Activated T-cell treated with anti-CD3 and anti-CD28 coated beads, Interleukin-2, amount 50 U/mL, for 24 hours (primary cell): ENCODE results near the gene CLIC2.
A peak's percentile ranks its signal among the peaks of the same experiment; 100 is the strongest.
"Not testable (repeated sequence)": the region's sequence is repeated elsewhere in the genome, so short reads cannot be mapped to it uniquely, and the experiment has no call there.

ENCODE experiments used
- DNase-seq: peaks from one replicate; pipeline ENCODE4 v3.0.0-alpha.2; 2020
- H3K27ac Mint-ChIP-seq: 2 replicates; pipeline ENCODE4 v1.8.0; 2020; ENCODE audit warnings: mild to moderate bottlenecking, mixed read lengths
- H3K27me3 Mint-ChIP-seq: 2 replicates; pipeline ENCODE4 v1.8.0; 2020; ENCODE audit warnings: mixed read lengths
- H3K36me3 Mint-ChIP-seq: 2 replicates; pipeline ENCODE4 v1.8.0; 2020; ENCODE audit warnings: low read depth, mixed read lengths
- H3K4me1 Mint-ChIP-seq: 2 replicates; pipeline ENCODE4 v1.8.0; 2020; ENCODE audit warnings: low read depth, mixed read lengths
- H3K4me3 Mint-ChIP-seq: 2 replicates; pipeline ENCODE4 v1.8.0; 2020; ENCODE audit warnings: mild to moderate bottlenecking, moderate library complexity, mixed read lengths
- H3K9me3 Mint-ChIP-seq: 2 replicates; pipeline ENCODE4 v1.8.0; 2020; ENCODE audit warnings: mixed read lengths

CLIC2 gene

DNA sequence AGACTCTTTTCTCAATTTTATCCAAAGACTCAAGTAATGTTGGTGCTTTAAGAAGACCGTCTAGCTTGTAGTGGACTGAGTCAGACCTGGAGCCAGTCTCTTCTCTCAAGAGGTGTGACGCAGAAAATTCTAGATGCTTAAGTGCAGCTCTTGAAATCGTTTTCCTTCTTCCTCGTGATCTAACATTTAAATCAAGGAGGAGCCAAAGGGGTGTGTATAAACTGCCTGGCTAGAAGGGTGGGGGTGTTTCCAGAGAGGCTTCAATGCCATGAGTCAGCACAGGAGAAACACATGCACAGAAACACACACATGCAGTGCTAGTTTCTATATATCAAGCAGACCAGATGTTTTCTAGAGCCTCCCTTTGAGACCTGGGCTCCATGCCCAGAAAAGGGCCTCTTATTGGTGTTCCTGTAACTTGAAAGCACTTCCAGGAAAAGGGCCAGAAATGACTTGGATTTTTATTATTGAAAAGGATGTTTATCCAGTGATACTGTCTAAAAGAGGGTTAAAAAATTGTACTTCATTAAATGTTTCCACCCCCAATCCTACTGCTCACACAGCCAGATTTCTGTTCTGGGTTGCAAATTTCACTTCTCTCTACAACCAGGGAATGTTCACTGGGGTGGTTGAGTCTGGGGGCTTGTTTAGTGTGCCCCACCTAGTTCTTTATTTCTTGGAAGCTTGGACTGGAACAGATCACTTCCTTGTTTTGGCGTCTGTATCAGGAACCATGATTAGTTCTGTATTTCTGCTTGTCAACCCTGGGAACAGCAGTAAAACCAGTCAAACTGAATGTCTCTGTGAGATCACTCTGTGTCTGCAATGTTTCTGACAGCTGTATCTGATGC, at the start of gene CLIC2:
Gene CLIC2 (minus strand): TSS at position 129 of the 851 bp plus-strand sequence. CDS start 187 bp downstream, outside the sequence.
- peak; percentile 9 for DNase-seq
- H3K9me3 Mint-ChIP-seq = no peaks in the 10 kb centered on the region
- H3K27me3 Mint-ChIP-seq = no peaks in the 10 kb centered on the region
- no peak within 1 kb of the TSS for H3K4me3 Mint-ChIP-seq
- H3K4me1 Mint-ChIP-seq = peaks cover 10% of the 10 kb centered on the region
- no peaks in the 10 kb centered on the region for H3K36me3 Mint-ChIP-seq
- H3K27ac Mint-ChIP-seq = no peak within 1 kb of the TSS

DNA sequence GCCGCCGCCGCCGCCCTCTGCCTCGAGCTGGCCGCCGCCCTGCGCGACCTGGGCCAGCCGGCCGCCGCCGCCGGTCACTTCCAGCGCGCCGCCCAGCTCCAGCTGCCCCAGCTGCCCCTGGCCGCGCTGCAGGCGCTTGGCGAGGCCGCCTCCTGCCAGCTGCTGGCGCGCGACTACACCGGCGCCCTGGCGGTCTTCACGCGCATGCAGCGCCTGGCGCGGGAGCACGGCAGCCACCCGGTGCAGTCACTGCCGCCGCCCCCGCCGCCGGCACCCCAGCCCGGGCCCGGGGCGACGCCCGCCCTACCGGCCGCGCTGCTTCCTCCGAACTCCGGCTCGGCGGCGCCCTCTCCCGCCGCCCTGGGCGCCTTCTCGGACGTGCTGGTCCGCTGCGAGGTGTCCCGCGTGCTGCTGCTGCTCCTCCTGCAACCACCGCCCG, 48.1 kb upstream of the CLIC2 start:
- DNase-seq, H3K4me3 Mint-ChIP-seq, H3K27me3 Mint-ChIP-seq, H3K36me3 Mint-ChIP-seq, H3K27ac Mint-ChIP-seq, H3K9me3 Mint-ChIP-seq: not testable (repeated sequence)
- peaks cover 11% of the 10 kb centered on the region for H3K4me1 Mint-ChIP-seq

DNA sequence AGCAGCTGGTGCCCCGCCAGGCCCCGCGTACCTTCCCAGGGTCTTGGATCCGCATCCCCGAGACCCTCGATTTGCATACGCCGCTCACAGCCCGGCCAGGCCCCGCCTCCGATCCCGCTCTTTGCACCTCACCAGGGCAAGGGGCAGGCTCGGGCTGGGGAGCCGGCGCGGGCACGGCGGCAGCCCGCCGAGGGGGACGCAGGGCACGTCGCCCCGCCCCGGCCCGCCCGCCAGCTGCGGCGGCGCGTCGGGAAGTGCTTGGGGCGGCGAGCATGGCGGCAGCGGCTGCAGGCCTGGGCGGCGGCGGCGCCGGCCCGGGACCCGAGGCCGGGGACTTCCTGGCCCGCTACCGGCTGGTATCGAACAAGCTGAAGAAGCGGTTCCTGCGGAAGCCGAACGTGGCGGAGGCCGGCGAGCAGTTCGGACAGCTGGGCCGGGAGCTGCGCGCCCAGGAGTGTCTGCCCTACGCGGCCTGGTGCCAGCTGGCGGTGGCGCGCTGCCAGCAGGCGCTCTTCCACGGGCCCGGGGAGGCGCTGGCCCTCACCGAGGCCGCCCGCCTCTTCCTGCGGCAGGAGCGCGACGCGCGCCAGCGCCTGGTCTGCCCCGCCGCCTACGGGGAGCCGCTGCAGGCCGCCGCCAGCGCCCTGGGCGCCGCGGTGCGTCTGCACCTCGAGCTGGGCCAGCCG, 47.6 kb upstream of the CLIC2 start, which contains the start of gene F8A2:
Gene F8A2 (plus strand): TSS at position 253 of the 686 bp plus-strand sequence. CDS start 20 bp downstream, at position 273.
- not testable (repeated sequence) for H3K36me3 Mint-ChIP-seq, H3K4me3 Mint-ChIP-seq, H3K4me1 Mint-ChIP-seq, H3K9me3 Mint-ChIP-seq, DNase-seq, H3K27me3 Mint-ChIP-seq, H3K27ac Mint-ChIP-seq

DNA sequence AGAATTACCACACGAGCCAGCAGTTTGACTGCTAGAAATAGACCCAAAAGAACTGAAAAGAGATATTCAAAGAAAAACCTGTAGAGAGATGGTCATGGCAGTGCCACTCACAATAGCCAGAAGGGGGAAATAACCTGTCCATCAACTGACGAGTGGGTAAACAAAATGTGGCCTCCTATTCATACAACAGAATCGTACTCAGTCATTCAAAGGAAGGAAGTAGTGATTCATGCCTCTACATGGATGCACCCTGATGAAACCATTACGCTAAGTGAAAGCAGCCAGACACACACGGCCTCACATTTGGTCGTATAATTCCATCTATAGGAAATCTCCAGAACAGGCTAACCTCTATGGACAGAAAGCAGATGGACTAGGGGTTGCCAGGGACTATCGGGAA, 45.4 kb upstream of the CLIC2 start:
- H3K4me1 Mint-ChIP-seq, H3K9me3 Mint-ChIP-seq, H3K27me3 Mint-ChIP-seq, H3K36me3 Mint-ChIP-seq, H3K27ac Mint-ChIP-seq, H3K4me3 Mint-ChIP-seq, DNase-seq: not testable (repeated sequence)

DNA sequence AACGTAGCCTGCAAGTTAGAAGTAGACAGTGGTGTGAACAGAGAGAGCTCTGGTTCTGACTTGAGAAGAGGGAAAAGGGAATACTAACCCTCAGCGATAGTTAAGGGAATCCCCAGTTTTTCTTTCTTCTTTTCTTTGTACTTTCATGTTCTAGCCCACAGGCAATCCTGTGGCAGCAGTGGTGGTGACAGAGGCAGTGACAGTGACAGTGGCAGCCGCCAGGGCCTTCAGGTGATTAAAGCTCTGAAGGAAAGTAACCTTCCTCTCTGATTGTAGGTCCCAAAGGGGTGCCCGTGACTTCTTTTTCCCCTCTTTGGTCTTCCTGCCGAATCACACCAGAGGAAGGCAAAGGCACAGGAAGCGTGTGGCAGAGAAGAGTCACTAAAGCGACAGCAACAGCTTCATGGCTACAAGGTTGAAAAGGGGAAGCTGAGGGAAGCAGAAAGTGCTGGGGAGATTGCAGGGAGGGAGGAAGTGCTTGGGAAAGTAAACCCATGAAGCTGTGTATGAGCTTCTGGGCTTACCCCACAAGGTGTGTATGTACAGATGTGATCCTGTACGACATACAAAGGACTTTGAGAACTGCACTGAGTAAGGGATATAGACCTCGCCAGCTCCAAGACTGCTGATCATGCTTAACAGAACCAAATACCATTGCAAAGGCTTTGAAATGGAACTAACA, 39.5 kb upstream of the CLIC2 start:
- not testable (repeated sequence) for H3K4me3 Mint-ChIP-seq, H3K36me3 Mint-ChIP-seq, H3K9me3 Mint-ChIP-seq, H3K27ac Mint-ChIP-seq, DNase-seq, H3K27me3 Mint-ChIP-seq, H3K4me1 Mint-ChIP-seq

DNA sequence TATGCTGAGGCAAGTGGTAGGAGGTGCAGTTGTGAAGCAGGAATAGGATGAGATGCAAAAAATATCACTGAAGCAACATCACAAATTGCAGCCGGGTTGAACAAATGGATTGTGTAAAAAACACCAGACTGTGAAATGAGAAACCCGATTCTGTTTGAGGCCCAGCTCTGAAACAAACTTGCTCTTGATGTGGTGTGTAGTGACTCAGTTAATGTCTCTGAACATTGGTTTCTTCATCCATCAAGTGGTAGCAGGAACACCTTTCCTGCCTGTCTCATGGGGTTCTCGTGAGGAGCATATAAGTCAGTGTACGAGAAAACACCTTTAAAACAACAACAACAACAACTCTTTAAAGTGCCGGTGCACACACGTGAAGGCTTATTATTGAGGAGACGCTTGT, 29.3 kb upstream of the CLIC2 start:
- H3K4me3 Mint-ChIP-seq, H3K4me1 Mint-ChIP-seq, H3K36me3 Mint-ChIP-seq, H3K27ac Mint-ChIP-seq, DNase-seq, H3K9me3 Mint-ChIP-seq, H3K27me3 Mint-ChIP-seq: not testable (repeated sequence)

DNA sequence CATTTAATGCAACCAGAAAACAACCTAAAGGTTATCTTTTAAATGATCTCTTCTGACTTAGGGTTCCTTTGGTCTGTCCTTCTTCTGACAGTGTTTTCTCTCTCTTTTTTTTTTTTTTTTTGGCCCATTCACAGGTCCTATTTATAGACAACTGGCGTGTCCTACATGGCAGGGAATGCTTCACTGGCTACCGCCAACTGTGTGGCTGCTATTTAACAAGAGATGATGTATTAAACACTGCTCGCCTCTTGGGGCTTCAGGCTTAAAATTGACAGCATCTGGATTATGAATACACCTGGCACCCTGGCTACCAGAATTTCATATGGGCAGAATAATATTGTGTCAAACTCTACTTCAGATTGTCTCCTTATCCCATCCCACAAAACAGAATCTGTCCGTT, 15.0 kb upstream of the CLIC2 start:
- H3K9me3 Mint-ChIP-seq, H3K27ac Mint-ChIP-seq, H3K27me3 Mint-ChIP-seq, DNase-seq, H3K4me3 Mint-ChIP-seq, H3K36me3 Mint-ChIP-seq, H3K4me1 Mint-ChIP-seq: not testable (repeated sequence)

DNA sequence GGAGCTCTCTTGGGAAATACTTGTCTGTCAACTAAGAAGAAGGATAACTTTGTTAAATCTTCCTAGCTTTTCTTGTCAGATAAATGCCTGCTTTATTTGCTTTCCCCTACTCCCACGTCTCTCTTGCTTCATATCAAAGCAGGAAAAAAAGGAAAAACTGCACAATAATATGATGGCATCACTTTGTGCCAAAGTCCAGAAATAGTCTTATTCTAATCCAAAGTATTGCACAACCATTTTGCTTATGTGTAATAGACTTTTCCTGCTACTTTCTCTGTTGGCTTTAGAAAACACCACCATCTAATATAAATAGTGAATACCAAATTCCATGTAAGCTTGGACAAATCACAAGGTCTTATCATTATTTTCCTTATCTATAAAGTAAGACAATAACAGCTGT, 11.3 kb upstream of the CLIC2 start:
- DNase-seq, H3K27ac Mint-ChIP-seq, H3K9me3 Mint-ChIP-seq, H3K4me1 Mint-ChIP-seq, H3K4me3 Mint-ChIP-seq, H3K27me3 Mint-ChIP-seq, H3K36me3 Mint-ChIP-seq: not testable (repeated sequence)

DNA sequence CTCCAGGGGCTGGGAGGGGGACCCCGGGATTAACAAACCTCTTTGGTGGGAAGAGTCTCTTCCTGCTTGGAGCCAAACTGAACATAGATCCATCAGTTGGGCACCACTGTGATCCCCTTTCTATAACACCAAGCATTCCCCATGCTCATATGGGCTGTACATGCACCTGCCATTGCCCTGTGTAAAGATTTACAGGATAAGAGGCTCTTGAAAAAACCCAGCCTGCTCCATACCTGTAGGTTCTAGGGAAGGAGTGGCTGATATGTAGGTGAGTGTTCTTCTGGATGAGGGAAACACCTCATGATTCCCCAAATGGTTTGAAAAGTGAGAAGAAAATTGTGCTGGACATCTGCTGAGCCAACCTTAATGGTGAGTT, 911 bp upstream of the CLIC2 start:
- H3K4me3 Mint-ChIP-seq, H3K36me3 Mint-ChIP-seq, DNase-seq, H3K27ac Mint-ChIP-seq, H3K27me3 Mint-ChIP-seq, H3K9me3 Mint-ChIP-seq: not testable (repeated sequence)
- peaks cover 10% of the 10 kb centered on the region for H3K4me1 Mint-ChIP-seq

DNA sequence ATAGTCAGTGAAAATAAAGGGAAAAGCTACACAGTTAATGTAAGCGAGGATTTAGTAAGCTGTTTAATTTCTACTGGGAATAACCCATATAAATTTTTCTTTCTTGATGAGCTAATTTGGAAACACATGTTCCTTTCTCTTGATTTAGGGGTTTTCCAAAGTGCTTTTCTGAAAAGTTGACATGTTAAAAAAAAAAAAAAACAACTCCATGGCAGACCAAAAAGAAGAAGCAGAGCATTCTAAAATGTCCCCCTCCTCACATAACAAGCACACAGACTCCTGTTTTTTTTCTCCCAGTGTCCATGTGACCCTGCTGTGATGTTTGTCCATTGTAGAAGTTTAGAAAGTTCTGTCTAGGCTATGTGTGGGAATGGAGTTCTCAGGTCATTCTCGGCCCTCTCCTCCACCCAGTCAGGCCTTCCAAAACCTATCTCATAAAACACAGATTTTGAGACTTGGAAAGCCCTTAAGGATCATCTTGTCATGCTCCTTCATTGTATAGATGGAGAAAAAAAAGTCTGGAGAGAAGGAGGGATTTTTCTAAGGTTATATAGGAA, 792 bp downstream of the CLIC2 start:
- H3K36me3 Mint-ChIP-seq = no peaks in the 10 kb centered on the region
- peaks cover 3% of the 10 kb centered on the region for H3K27me3 Mint-ChIP-seq
- no peak overlapping the region for H3K4me3 Mint-ChIP-seq
- H3K4me1 Mint-ChIP-seq = peaks cover 10% of the 10 kb centered on the region
- DNase-seq = no peak
- H3K9me3 Mint-ChIP-seq = no peaks in the 10 kb centered on the region
- H3K27ac Mint-ChIP-seq = no peak overlapping the region

DNA sequence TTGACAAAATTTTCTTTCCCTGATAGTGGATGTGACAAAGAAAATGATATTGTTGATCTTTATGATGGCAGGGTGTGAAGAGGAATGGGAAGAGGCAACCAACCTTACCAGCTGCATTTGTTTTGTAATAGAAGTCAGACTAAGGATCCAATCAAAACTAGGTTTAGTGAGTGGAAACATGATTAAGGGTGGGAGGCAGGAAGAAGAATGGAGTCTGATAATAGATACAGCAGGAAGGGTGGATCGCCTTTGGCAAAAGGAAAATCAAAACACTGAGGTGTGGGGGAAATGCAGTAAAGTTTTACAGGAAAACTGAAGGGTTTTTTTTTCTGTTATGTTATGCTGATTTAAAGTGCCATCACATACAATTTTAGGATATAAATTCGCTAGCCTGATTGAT, 3.4 kb downstream of the CLIC2 start:
- H3K36me3 Mint-ChIP-seq = no peaks in the 10 kb centered on the region
- H3K27ac Mint-ChIP-seq = no peak overlapping the region
- peaks cover 2% of the 10 kb centered on the region for H3K9me3 Mint-ChIP-seq
- DNase-seq = no peak
- peaks cover 3% of the 10 kb centered on the region for H3K27me3 Mint-ChIP-seq
- peaks cover 10% of the 10 kb centered on the region for H3K4me1 Mint-ChIP-seq
- H3K4me3 Mint-ChIP-seq = no peak overlapping the region

DNA sequence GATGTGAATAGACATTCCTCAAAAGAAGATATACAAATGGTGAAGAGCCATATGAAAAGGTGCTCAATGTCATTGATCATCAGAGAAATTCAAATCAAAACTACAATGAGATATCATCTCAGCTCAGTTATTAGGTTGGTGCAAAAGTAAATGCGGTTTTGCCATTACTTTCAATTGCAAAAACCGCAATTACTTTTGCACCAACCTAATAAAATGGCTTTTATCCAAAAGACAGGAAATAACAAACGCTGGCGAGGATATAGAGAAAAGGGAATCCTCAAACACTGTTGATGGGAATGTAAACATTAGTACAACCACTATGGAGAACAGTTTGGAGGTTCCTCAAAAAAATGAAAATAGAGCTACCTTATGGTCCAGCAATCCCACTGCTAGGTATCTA, 5.1 kb downstream of the CLIC2 start:
- Mint-ChIP-seq H3K9me3 (peaks cover 2% of the 10 kb centered on the region), H3K36me3 (no peaks in the 10 kb centered on the region), H3K4me1 (peaks cover 5% of the 10 kb centered on the region), H3K27me3 (peaks cover 7% of the 10 kb centered on the region), H3K27ac (no peak overlapping the region), H3K4me3 (no peak overlapping the region)
- DNase-seq = no peak

DNA sequence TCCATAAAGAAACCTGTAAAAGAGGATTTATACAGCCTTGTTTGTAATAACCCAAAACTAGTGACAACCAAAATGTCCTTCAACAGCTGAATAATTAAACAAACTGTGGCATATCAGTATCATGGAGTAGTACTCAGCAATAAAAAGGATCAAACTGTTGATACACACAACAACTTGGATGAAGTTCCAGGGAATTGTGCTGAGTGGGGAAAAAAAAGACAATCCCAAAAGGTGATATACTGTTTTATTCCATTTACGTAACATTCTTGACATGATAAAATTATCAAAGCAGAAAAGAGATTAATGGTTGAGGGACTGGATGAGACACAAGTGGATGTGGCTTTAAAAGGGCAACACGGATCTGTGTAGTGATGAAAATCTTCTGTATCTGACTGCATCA, 7.8 kb downstream of the CLIC2 start:
- no peaks in the 10 kb centered on the region for H3K4me1 Mint-ChIP-seq
- no peak overlapping the region for H3K4me3 Mint-ChIP-seq
- no peaks in the 10 kb centered on the region for H3K36me3 Mint-ChIP-seq
- no peak for DNase-seq
- H3K27ac Mint-ChIP-seq = no peak overlapping the region
- peaks cover 2% of the 10 kb centered on the region for H3K9me3 Mint-ChIP-seq
- peaks cover 26% of the 10 kb centered on the region for H3K27me3 Mint-ChIP-seq

DNA sequence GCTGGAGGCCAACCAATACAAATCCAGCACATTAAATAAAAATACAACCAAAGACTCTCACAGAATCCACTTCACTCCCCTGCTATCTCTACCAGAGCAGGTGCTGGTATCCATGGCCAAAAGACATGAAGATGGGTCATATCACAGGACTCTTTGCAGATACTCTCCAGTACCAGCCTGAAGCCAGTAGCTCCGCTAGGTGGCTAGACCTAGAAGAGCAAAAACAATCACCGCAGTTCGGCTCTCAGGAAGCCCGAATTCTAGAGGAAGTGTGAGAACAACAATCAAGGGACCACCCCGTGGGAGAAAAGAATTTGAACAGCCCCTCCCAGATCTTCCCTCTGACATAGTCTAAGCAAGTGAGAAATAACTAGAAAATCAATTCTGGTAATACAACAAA, 20.2 kb downstream of the CLIC2 start:
- H3K9me3 Mint-ChIP-seq = peaks cover 5% of the 10 kb centered on the region
- DNase-seq = no peak
- H3K4me3 Mint-ChIP-seq = no peak overlapping the region
- H3K27ac Mint-ChIP-seq = no peak overlapping the region
- H3K4me1 Mint-ChIP-seq = no peaks in the 10 kb centered on the region
- H3K36me3 Mint-ChIP-seq = no peaks in the 10 kb centered on the region
- peaks cover 34% of the 10 kb centered on the region for H3K27me3 Mint-ChIP-seq
